Retinal pigment epithelial cell (primary cell): Measurements from ENCODE around the gene COL24A1.
"Not testable (repeated sequence)": the region's sequence is repeated elsewhere in the genome, so short reads cannot be mapped to it uniquely, and the experiment has no call there.

Experiments
- DNase-seq: peaks from one replicate; pipeline ENCODE4 v3.0.0-alpha.2; 2010; ENCODE audit warnings: low read depth
- H3K4me3 ChIP-seq: 2 replicates; pipeline ENCODE4 v1.5.1; 2011; ENCODE audit warnings: mild to moderate bottlenecking, low read length, control low read depth, moderate library complexity
- TF ChIP-seq, protein P1 (sequence below): conservative IDR thresholded peaks from 2 replicates; pipeline ENCODE4 v1.5.1; 2011; ENCODE audit warnings: low read depth, low read length, control low read depth, inconsistent platforms

COL24A1 gene

GRCh38 chr1:86146566-86146965 is 10.0 kb downstream of the COL24A1 start:
- TF ChIP-seq, protein P1, sequence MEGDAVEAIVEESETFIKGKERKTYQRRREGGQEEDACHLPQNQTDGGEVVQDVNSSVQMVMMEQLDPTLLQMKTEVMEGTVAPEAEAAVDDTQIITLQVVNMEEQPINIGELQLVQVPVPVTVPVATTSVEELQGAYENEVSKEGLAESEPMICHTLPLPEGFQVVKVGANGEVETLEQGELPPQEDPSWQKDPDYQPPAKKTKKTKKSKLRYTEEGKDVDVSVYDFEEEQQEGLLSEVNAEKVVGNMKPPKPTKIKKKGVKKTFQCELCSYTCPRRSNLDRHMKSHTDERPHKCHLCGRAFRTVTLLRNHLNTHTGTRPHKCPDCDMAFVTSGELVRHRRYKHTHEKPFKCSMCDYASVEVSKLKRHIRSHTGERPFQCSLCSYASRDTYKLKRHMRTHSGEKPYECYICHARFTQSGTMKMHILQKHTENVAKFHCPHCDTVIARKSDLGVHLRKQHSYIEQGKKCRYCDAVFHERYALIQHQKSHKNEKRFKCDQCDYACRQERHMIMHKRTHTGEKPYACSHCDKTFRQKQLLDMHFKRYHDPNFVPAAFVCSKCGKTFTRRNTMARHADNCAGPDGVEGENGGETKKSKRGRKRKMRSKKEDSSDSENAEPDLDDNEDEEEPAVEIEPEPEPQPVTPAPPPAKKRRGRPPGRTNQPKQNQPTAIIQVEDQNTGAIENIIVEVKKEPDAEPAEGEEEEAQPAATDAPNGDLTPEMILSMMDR = peak; percentile 16
- no peak overlapping the region for H3K4me3 ChIP-seq
- no peak for DNase-seq

DNA sequence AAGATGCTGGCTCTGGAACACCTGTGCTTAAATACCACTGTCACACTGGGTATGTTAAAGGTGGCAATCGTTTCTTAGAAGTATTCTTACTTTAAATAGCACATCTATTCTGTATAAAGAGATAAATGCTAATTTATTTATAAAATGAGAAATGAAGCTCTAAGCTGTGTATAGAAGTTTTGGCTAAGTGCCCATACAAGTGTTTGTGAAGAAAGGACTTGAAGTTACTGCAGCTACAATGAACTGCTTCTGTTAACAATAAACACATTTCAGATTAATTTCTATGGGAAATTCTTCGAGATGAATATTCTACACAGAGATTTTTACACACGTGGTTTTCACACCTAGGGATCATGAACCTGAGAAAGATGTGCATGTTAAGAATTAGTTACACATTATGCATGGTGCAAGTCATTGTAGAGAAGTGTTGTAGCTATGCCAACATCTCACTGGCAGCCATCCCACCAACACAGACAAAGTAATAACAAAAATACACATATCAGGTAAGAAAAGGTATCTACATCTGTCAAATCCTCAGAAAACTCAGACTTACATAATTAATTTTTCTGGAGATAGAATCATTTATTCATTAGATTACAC is 16.2 kb downstream of the COL24A1 start:
- TF ChIP-seq, protein P1 = no peak
- no peak for DNase-seq
- H3K4me3 ChIP-seq = no peak overlapping the region

DNA sequence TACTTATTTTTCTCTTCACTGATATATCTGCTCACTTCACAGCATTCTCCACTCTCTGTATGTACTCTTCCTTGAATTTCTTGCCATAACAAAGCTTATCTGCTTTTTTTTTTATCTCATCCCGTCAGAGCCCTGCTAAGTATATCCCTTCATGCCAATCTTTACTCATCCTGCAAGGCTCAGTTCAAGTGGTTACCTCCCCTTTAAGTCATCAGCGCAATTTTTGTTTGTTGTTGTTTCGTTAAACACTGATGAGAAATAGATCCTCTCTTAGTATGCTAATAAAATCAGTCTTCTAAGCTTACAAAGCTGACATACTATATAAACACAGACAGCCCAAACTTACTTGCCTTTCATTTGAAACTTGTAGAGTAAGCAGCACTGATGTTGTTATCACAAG is 17.8 kb downstream of the COL24A1 start:
- TF ChIP-seq, protein P1 = no peak
- DNase-seq = no peak
- H3K4me3 ChIP-seq = no peak overlapping the region

- TF ChIP-seq, protein P1 = no peak
- no peak for DNase-seq
- no peak overlapping the region for H3K4me3 ChIP-seq
Measured at GRCh38 chr1:86137436-86137835, 19.1 kb downstream of the COL24A1 start.

DNA sequence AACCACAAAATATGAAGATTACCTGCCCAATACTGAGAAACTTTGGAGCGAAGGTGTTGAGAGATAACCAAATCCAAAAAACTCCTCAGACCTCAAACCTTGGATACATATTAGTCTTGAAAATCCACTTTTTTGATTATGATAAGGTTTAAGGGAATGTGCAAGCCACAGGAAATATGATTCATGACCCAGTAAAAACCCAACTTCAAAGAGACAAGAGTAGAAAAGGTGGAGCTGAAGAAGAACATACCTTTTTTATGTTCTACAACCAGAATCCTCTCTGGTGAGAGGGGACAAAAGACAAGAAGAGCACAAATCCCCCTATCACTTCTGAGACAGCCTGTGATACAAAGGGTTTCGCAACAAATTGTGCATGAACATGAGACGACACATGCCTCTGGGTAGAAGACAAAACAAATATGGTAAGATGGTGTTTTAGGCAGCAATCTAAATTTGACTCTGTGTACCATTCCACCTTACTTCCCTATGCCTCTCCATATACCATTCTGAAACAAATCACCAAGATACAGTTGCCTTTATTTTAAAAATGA is 37.3 kb downstream of the COL24A1 start:
- TF ChIP-seq, protein P1 = no peak
- H3K4me3 ChIP-seq = no peak overlapping the region
- DNase-seq = no peak

DNA sequence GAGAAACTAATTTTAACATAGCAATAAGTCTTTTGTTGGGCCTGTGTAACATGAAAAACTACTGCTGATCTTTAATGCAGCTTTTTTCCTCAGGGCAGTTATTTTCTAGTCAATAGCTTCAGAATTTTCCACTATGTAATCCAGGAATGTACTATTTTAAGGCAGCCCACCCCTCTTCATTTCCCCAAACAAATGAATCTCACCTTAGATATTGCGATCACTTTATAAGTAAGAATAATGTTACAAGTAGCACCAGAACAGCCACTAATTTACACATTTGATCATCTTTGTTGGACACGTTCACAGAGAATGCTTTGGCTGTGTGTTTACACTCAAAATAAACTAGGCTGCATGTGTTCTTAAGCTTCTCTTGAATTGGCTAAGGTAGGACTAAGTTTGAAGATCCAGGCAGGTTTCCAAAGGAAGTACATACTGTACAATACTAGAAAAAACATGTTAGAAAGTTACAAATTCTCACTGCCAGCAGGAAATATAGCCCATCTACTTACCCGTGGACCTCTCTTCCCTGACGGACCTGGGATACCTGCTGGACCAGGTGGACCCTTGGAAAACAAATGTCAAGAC is 41.7 kb downstream of the COL24A1 start:
- H3K4me3 ChIP-seq = no peak overlapping the region
- TF ChIP-seq, protein P1 = no peak
- no peak for DNase-seq

DNA sequence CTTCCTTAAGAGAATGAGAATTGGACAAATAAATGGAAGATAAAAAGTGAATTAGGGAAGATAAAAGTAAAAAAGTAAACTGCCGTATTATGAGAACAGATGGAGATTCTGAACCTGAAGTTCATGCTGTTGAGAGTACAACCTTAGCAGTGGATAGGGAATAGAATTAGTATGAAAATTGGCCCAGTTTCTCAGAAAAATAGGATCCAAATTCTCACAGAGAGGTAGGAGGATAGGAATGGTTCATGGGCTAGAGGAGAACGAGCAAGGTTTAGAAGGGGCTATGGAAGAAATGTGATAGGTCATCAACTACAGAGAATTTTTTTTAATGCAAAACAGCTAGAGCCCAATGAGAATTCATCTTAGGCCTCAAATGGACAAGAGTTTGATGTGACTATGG is 42.3 kb downstream of the COL24A1 start:
- no peak for DNase-seq
- TF ChIP-seq, protein P1 = no peak
- H3K4me3 ChIP-seq = no peak overlapping the region

DNA sequence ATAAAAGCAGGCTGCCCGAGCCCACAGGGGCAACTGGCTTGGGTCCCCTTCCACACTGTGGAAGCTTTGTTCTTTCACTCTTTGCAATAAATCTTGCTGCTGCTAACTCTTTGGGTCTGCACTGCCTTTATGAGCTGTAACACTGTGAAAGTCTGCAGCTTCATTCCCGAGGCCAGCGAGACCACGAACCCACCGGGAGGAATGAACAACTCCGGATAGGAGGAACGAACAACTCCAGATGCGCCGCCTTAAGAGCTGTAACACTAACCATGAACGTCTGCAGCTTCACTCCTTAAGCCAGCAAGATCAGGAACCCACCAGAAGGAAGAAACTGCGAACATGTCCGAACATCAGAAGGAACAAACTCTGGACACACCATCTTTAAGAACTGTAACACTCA is 45.0 kb downstream of the COL24A1 start:
- not testable (repeated sequence) for DNase-seq, H3K4me3 ChIP-seq
